A673 (cell line): ENCODE measurements around the gene SBF2. TPM values are rescaled to one million over a fixed set of nuclear protein-coding genes. Genes with fewer than 3 reads are reported as not detected.
"Not testable (repeated sequence)": the region's sequence is repeated elsewhere in the genome, so short reads cannot be mapped to it uniquely, and the experiment has no call there.

Source experiments
- BruUV-seq: library from RNA; stranded (reverse); fragments of 400-500 nt; replicated peaks from 2 replicates; lab custom pipeline; 2021; lab: Mats Ljungman, UMichigan
- CTCF ChIA-PET: fragments of 300-600 bp; sonication (Branson Sonifier 250); formaldehyde crosslinking; loops from one replicate; lab custom pipeline; 2022; ENCODE audit warnings: antibody characterized with exemption; lab: Charles Lee
- POLR2A ChIA-PET: fragments of 300-600 bp; sonication (Branson Sonifier 250); formaldehyde crosslinking; loops from one replicate; lab custom pipeline; 2022; ENCODE audit warnings: antibody characterized with exemption; ENCODE audit not compliant: low non-redundant PET; lab: Charles Lee
- DNase-seq: peaks from one replicate; pipeline ENCODE4 v3.0.0-alpha.2; 2015; ENCODE audit warnings: low spot score
- H3K27ac ChIP-seq: fragments of 200-600 bp; sonication (generic); 2 replicates; pipeline ENCODE4 v1.5.1; 2016; ENCODE audit warnings: mixed run types, low read depth, mild to moderate bottlenecking, mixed read lengths, antibody characterized with exemption, low read length; ENCODE audit not compliant: poor library complexity, severe bottlenecking
- H3K27me3 ChIP-seq: fragments of 200-600 bp; sonication (generic); replicated peaks from 2 replicates; pipeline ENCODE4 v1.6.1; 2017; ENCODE audit warnings: mixed run types, low read depth, mild to moderate bottlenecking, mixed read lengths, antibody characterized with exemption, low read length; ENCODE audit not compliant: insufficient read depth, poor library complexity
- H3K36me3 ChIP-seq: fragments of 200-600 bp; sonication (generic); 2 replicates; pipeline ENCODE4 v1.6.1; 2016; ENCODE audit warnings: mixed run types, mild to moderate bottlenecking, mixed read lengths, antibody characterized with exemption, low read length; ENCODE audit not compliant: insufficient read depth, poor library complexity, severe bottlenecking
- H3K4me1 ChIP-seq: fragments of 200-600 bp; sonication (generic); 2 replicates; pipeline ENCODE4 v1.6.1; 2017; ENCODE audit warnings: mixed run types, mild to moderate bottlenecking, mixed read lengths, antibody characterized with exemption, low read length; ENCODE audit not compliant: insufficient read depth, poor library complexity, severe bottlenecking
- H3K4me3 ChIP-seq: fragments of 200-600 bp; sonication (generic); 2 replicates; pipeline ENCODE4 v1.5.1; 2016; ENCODE audit warnings: low read depth, mixed run types, mild to moderate bottlenecking, mixed read lengths, low read length; ENCODE audit not compliant: poor library complexity, severe bottlenecking
- H3K9me3 ChIP-seq: fragments of 200-600 bp; sonication (generic); 2 replicates; pipeline ENCODE4 v1.6.1; 2016; ENCODE audit warnings: mixed run types, low read depth, mild to moderate bottlenecking, mixed read lengths, antibody characterized with exemption, low read length; ENCODE audit not compliant: poor library complexity, severe bottlenecking
- EZH2 ChIP-seq: fragments of 200-600 bp; sonication (generic); IDR thresholded peaks from 2 replicates; pipeline ENCODE4 v1.6.1; 2017; ENCODE audit warnings: borderline replicate concordance, low read depth, mild to moderate bottlenecking, mixed read lengths, antibody characterized with exemption, low read length; ENCODE audit not compliant: poor library complexity, severe bottlenecking
- intact Hi-C: fragments of 100-400 bp; cut with micrococcal nuclease; formaldehyde crosslinking; loops from one replicate; pipeline ENCODE4 v1.10.0; 2022; ENCODE audit not compliant: unreplicated experiment
- total RNA-seq: library from RNA; stranded (reverse); gene quantifications from 2 replicates; pipeline ENCODE4 v1.2.3, GENCODE V29; 2021
- TF ChIP-seq, protein P1 (sequence below): fragments of 300-800, 200-600 bp; sonication (generic); conservative IDR thresholded peaks from 2 replicates; pipeline ENCODE4 v1.5.1; 2017; ENCODE audit warnings: low read depth, mild to moderate bottlenecking, antibody characterized with exemption, low read length, moderate library complexity, mixed read lengths

Gene SBF2
- total RNA-seq, 1 experiment from 2014 or later, result 31.8 TPM

GRCh38 chr11:10134975-10135481 lies 159.0 kb downstream of the SBF2 start:
- no peak for DNase-seq
- Histone ChIP-seq H3K27ac (no peak overlapping the region), H3K4me1 (peaks cover 9% of the 10 kb centered on the region), H3K9me3 (no peaks in the 10 kb centered on the region), H3K36me3 (no peaks in the 10 kb centered on the region), H3K27me3 (no peaks in the 10 kb centered on the region), H3K4me3 (no peak overlapping the region)
- BruUV-seq, result no TSS peak
- POLR2A ChIA-PET, result no interaction called here
- intact Hi-C loops, result no loop called here
- TF ChIP-seq, protein P1, sequence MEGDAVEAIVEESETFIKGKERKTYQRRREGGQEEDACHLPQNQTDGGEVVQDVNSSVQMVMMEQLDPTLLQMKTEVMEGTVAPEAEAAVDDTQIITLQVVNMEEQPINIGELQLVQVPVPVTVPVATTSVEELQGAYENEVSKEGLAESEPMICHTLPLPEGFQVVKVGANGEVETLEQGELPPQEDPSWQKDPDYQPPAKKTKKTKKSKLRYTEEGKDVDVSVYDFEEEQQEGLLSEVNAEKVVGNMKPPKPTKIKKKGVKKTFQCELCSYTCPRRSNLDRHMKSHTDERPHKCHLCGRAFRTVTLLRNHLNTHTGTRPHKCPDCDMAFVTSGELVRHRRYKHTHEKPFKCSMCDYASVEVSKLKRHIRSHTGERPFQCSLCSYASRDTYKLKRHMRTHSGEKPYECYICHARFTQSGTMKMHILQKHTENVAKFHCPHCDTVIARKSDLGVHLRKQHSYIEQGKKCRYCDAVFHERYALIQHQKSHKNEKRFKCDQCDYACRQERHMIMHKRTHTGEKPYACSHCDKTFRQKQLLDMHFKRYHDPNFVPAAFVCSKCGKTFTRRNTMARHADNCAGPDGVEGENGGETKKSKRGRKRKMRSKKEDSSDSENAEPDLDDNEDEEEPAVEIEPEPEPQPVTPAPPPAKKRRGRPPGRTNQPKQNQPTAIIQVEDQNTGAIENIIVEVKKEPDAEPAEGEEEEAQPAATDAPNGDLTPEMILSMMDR, result no peak
- TF ChIP-seq EZH2, result no peak
- CTCF ChIA-PET, result no interaction called here

DNA sequence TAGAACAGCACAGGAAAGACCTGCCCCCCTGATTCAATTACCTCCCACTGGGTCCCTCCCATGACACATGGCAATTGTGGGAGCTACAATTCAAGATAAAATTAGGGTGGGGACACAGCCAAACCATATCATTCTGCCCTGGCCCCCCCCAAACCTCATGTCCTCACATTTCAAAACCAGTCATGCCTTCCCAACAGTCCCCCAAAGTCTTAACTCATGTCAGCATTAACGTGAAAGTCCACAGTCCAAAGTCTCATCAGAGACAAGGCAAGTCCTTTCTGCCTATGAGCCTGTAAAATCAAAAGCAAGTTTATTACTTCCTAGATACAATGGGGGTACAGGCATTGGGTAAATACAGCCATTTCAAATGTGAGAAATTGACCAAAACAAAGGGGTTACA lies 159.8 kb downstream of the SBF2 start:
- BruUV-seq, intact Hi-C loops, H3K27ac ChIP-seq, POLR2A ChIA-PET, DNase-seq, H3K4me1 ChIP-seq, H3K36me3 ChIP-seq, CTCF ChIA-PET, H3K4me3 ChIP-seq, H3K27me3 ChIP-seq, H3K9me3 ChIP-seq: not testable (repeated sequence)

DNA sequence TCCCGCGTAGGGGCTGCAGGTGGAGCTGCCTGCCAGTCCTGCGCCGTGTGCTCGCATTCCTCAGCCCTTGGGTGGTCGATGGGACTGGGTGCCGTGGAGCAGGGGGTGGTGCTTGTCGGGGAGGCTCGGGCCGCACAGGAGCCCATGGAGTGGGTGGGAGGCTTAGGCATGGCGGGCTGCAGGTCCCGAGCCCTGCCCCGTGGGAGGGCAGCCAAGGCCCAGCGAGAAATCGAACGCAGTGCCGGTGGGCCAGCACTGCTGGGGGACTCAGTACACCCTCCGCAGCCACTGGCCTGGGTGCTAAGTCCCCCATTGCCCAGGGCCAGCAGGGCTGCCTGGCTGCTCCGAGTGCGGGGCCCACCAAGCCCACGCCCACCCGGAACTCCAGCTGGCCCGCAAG lies 160.8 kb downstream of the SBF2 start:
- H3K27me3 ChIP-seq, CTCF ChIA-PET, BruUV-seq, POLR2A ChIA-PET, H3K27ac ChIP-seq, H3K36me3 ChIP-seq, H3K4me1 ChIP-seq, H3K9me3 ChIP-seq, DNase-seq, H3K4me3 ChIP-seq, intact Hi-C loops: not testable (repeated sequence)

- no peak for DNase-seq
- no peaks in the 10 kb centered on the region for H3K27me3 ChIP-seq
- ChIA-PET CTCF (no interaction called here), POLR2A (no interaction called here)
- H3K4me1 ChIP-seq, result no peaks in the 10 kb centered on the region
- intact Hi-C loops, result no loop called here
- H3K4me3 ChIP-seq, result no peak overlapping the region
- no TSS peak for BruUV-seq
- no peaks in the 10 kb centered on the region for H3K9me3 ChIP-seq
- H3K36me3 ChIP-seq, result no peaks in the 10 kb centered on the region
- TF ChIP-seq EZH2, result no peak
- H3K27ac ChIP-seq, result no peak overlapping the region
These were observed 163.1 kb downstream of the SBF2 start for GRCh38 chr11:10130875-10131274.

DNA sequence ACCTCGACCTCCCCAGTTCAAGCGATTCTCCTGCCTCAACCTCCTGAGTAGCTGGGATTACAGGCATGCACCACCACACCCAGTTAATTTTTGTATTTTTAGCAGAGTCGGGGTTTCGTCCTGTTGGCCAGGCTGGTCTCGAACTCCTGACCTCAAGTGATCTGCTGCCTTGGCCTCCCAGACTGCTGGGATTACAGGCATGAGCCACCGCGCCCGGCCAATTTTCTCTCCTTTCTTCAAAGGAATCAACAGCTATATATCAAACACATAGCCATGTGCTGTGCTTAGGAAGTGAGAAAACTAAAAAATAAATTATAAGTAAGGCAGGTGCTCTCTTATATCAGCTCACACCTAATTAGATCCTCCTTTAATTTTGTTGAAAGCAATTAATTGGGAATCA lies 164.8 kb downstream of the SBF2 start:
- intact Hi-C loops, H3K27ac ChIP-seq, H3K36me3 ChIP-seq, BruUV-seq, H3K4me3 ChIP-seq, DNase-seq, CTCF ChIA-PET, POLR2A ChIA-PET, H3K27me3 ChIP-seq, H3K4me1 ChIP-seq, H3K9me3 ChIP-seq: not testable (repeated sequence)
